ENCODE results near the gene FOXN3.

DNA sequence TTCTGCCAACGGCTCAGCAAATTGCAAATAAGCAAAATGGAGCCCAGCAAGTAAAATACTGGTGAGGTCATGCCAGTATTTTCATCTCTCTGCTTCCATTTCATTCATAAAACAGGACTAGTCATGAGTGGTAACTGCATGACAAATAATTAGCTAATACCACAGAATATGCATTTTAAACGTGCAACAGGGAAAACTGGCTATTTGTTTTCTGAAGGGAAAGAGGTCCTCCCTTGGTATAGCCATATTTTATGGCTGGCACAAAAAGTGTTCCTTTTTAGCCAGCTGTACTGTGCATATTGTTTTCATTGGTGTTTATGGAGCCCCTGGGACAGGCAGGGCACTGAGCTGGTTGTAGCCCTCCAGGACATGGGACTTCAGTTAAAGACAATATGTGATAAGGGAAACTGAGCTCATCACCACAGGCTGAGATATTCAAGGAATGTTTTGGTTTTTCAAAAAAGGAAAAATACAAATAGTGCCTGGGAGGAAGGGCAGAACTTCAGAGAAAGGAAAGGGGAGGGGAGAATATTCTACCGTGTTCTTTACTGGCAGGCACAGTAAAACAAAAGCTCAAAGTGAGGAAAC lies 26.1 kb upstream of the FOXN3 start:
- TF ChIP-seq, protein P1, sequence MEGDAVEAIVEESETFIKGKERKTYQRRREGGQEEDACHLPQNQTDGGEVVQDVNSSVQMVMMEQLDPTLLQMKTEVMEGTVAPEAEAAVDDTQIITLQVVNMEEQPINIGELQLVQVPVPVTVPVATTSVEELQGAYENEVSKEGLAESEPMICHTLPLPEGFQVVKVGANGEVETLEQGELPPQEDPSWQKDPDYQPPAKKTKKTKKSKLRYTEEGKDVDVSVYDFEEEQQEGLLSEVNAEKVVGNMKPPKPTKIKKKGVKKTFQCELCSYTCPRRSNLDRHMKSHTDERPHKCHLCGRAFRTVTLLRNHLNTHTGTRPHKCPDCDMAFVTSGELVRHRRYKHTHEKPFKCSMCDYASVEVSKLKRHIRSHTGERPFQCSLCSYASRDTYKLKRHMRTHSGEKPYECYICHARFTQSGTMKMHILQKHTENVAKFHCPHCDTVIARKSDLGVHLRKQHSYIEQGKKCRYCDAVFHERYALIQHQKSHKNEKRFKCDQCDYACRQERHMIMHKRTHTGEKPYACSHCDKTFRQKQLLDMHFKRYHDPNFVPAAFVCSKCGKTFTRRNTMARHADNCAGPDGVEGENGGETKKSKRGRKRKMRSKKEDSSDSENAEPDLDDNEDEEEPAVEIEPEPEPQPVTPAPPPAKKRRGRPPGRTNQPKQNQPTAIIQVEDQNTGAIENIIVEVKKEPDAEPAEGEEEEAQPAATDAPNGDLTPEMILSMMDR (IDR thresholded peaks at IDR 0.05; ENCODE audit: extremely low read depth in 1 of 2, insufficient read depth in 1 of 2, low read depth in 1 of 2, low read length in 2 of 2), result no peak
- TF ChIP-seq POLR2A (IDR thresholded peaks at IDR 0.05; ENCODE audit: low read depth, low read length), result no peak
- TF ChIP-seq, protein P2, sequence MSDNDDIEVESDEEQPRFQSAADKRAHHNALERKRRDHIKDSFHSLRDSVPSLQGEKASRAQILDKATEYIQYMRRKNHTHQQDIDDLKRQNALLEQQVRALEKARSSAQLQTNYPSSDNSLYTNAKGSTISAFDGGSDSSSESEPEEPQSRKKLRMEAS (IDR thresholded peaks at IDR 0.05; ENCODE audit: insufficient read depth, insufficient read length), result no peak
- TF ChIP-seq POLR2AphosphoS5 (IDR thresholded peaks at IDR 0.05; ENCODE audit: insufficient read depth, low read depth, low read length), result no peak
